Measurements from ENCODE around the gene CD151. TPM values are rescaled to one million over a fixed set of nuclear protein-coding genes. Genes with fewer than 3 reads are reported as not detected.

Gene CD151
- total RNA-seq, 1 experiment from 2014 or later = 127 TPM

DNA sequence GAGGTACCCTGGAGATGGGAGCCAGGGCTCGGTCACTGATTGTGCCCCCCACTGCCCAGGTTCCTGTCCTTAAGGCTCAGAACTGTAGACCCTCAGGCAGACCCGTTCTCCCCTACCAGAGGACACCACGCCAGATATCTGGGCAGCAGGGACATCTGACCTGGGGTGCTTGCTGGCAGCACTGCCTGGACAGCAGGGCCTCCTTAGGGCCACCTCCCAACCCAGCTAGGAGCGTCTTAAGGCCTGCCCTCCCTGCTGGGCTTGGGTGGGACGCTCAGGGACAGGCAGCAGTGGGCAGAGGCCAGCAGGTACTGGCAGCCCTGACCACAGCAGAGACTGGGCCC lies 6.5 kb downstream of the CD151 start:
- Histone ChIP-seq H3K27me3 (replicated peaks; ENCODE audit: insufficient read depth, low read depth, low read length, poor library complexity) (no peaks in the 10 kb centered on the region), H3K4me1 (ENCODE audit: insufficient read depth, low read length, poor library complexity, severe bottlenecking) (peaks cover 6% of the 10 kb centered on the region), H3K9me3 (ENCODE audit: low read depth, low read length, poor library complexity, severe bottlenecking) (no peaks in the 10 kb centered on the region), H3K27ac (ENCODE audit: low read depth, low read length, poor library complexity, severe bottlenecking) (no peak overlapping the region), H3K36me3 (ENCODE audit: insufficient read depth, low read length, poor library complexity, severe bottlenecking) (peaks cover 28% of the 10 kb centered on the region), H3K4me3 (ENCODE audit: low read depth, low read length, poor library complexity, severe bottlenecking) (no peak overlapping the region)
- TF ChIP-seq EZH2 (IDR thresholded peaks at IDR 0.05; ENCODE audit: borderline replicate concordance, low read depth, low read length, poor library complexity, severe bottlenecking) (no peak), CTCF (conservative IDR thresholded peaks at IDR 0.05; ENCODE audit: low read depth, low read length) (no peak)
- BruUV-seq (replicated peaks) = no TSS peak
- POLR2A ChIA-PET (ENCODE audit: low non-redundant PET) = no interaction called here
- CTCF ChIA-PET = no interaction called here
- DNase-seq (ENCODE audit: low spot score) = no peak
- intact Hi-C loops (cut with micrococcal nuclease; ENCODE audit: unreplicated experiment) = no loop called here

- Histone ChIP-seq H3K4me1 (ENCODE audit: insufficient read depth, low read length, poor library complexity, severe bottlenecking) (peaks cover 13% of the 10 kb centered on the region), H3K4me3 (ENCODE audit: low read depth, low read length, poor library complexity, severe bottlenecking) (no peak overlapping the region), H3K36me3 (ENCODE audit: insufficient read depth, low read length, poor library complexity, severe bottlenecking) (peaks cover 28% of the 10 kb centered on the region), H3K27ac (ENCODE audit: low read depth, low read length, poor library complexity, severe bottlenecking) (no peak overlapping the region), H3K27me3 (replicated peaks; ENCODE audit: insufficient read depth, low read depth, low read length, poor library complexity) (no peaks in the 10 kb centered on the region), H3K9me3 (ENCODE audit: low read depth, low read length, poor library complexity, severe bottlenecking) (no peaks in the 10 kb centered on the region)
- CTCF ChIA-PET = interaction anchor here (1.2 kb wide), 1 partner anchor 211 kb away, joined by 3 read pairs; no protein-coding TSS in a partner anchor
- BruUV-seq (replicated peaks) = TSS peak; percentile 35
- TF ChIP-seq EZH2 (IDR thresholded peaks at IDR 0.05; ENCODE audit: borderline replicate concordance, low read depth, low read length, poor library complexity, severe bottlenecking) = no peak
- peak; percentile 39 for TF ChIP-seq CTCF (conservative IDR thresholded peaks at IDR 0.05; ENCODE audit: low read depth, low read length)
- DNase-seq (ENCODE audit: low spot score) = no peak
- POLR2A ChIA-PET (ENCODE audit: low non-redundant PET) = no interaction called here
- intact Hi-C loops (cut with micrococcal nuclease; ENCODE audit: unreplicated experiment) = no loop called here
These were observed 7.3 kb downstream of the CD151 start for GRCh38 chr11:839875-840617.

DNA sequence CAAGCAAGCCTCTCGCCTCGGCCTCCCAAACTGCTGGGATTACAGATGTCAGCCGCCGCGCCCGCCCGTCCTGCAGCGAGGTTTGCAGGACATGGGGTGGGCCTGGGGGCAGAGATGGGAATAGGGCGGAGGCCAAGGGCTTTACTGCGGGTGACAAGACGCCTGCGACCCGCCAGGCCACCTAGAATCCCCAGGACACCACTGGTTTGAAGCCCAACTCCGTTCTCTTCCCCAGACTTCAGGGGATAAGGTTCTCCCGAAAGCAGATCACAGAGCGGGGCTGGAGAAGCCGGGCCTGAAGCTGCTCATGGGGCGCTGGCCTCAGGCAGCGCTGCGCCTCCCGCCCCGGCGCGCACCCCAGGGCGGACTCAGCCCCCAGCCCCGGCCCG lies 9.2 kb downstream of the CD151 start:
- Histone ChIP-seq H3K4me3 (ENCODE audit: low read depth, low read length, poor library complexity, severe bottlenecking) (peak overlapping the region; percentile 99), H3K9me3 (ENCODE audit: low read depth, low read length, poor library complexity, severe bottlenecking) (no peaks in the 10 kb centered on the region), H3K36me3 (ENCODE audit: insufficient read depth, low read length, poor library complexity, severe bottlenecking) (peaks cover 19% of the 10 kb centered on the region), H3K27me3 (replicated peaks; ENCODE audit: insufficient read depth, low read depth, low read length, poor library complexity) (no peaks in the 10 kb centered on the region), H3K4me1 (ENCODE audit: insufficient read depth, low read length, poor library complexity, severe bottlenecking) (peaks cover 13% of the 10 kb centered on the region), H3K27ac (ENCODE audit: low read depth, low read length, poor library complexity, severe bottlenecking) (peak overlapping the region; percentile 100)
- DNase-seq (ENCODE audit: low spot score) = no peak
- CTCF ChIA-PET = interaction anchor here (0.6 kb wide), 1 partner anchor 35 kb away, joined by 3 read pairs; no protein-coding TSS in a partner anchor
- intact Hi-C loops (cut with micrococcal nuclease; ENCODE audit: unreplicated experiment) = no loop called here
- BruUV-seq (replicated peaks) = TSS peak; percentile 61
- POLR2A ChIA-PET (ENCODE audit: low non-redundant PET) = no interaction called here
- TF ChIP-seq CTCF (conservative IDR thresholded peaks at IDR 0.05; ENCODE audit: low read depth, low read length) = no peak
- no peak for TF ChIP-seq EZH2 (IDR thresholded peaks at IDR 0.05; ENCODE audit: borderline replicate concordance, low read depth, low read length, poor library complexity, severe bottlenecking)
